Stimulated activated CD4-positive, alpha-beta T cell treated with anti-CD3 and anti-CD28 coated beads, Interleukin-1b, Interleukin-23, amount 100 ng/mL, for 24 hours (primary cell): ENCODE data around the gene EGR1.
"Not testable (repeated sequence)": the region's sequence is repeated elsewhere in the genome, so short reads cannot be mapped to it uniquely, and the experiment has no call there.

Experiments used
- DNase-seq, 4 experiments: peaks; one replicate each; pipeline ENCODE4 v3.0.0-alpha.2; 2020; ENCODE audit warnings: low read depth in 4 of 4, low spot score in 1 of 4

Gene EGR1

GRCh38 chr5:138506370-138507306 is 41.4 kb downstream of the EGR1 start:
- no peak for DNase-seq

- DNase-seq = not testable (repeated sequence)
Observed at GRCh38 chr5:138507485-138507884, 42.2 kb downstream of the EGR1 start.

- DNase-seq = no peak
Observed at GRCh38 chr5:138508958-138509357, 43.7 kb downstream of the EGR1 start.

GRCh38 chr5:138514021-138514420 is 48.7 kb downstream of the EGR1 start:
- DNase-seq = no peak

- DNase-seq = no peak
Observed at GRCh38 chr5:138515556-138516245, 50.4 kb downstream of the EGR1 start.

- no peak for DNase-seq
Observed at GRCh38 chr5:138517437-138517836, 52.2 kb downstream of the EGR1 start.
